HepG2 (cell line): ENCODE results near the gene AURKA. TPM values are rescaled to one million over a fixed set of nuclear protein-coding genes. Genes with fewer than 3 reads are reported as not detected.
A peak's percentile ranks its signal among the peaks of the same experiment; 100 is the strongest.

Experiments used
- CREB1 ChIP-seq, 2 experiments: fragments of 450-650 bp in 1 of 2; IDR thresholded peaks; 2 replicates each; pipeline ENCODE4 v1.6.1; 2016 to 2017; ENCODE audit warnings: control low read depth in 1 of 2, mild to moderate bottlenecking in 1 of 2, missing compliant biosample characterization in 1 of 2, missing genetic modification characterization in 1 of 2
- DNMT1 ChIP-seq: sonication (generic); formaldehyde crosslinking; IDR thresholded peaks from 2 replicates; pipeline ENCODE4 v1.5.1; 2020; ENCODE audit warnings: mild to moderate bottlenecking, missing genetic modification reagents
- ETV5 ChIP-seq: IDR thresholded peaks from 2 replicates; pipeline ENCODE4 v1.6.1; 2018; ENCODE audit warnings: missing biosample characterization, missing genetic modification reagents, inconsistent platforms, borderline replicate concordance
- FOSL2 ChIP-seq: sonication (generic); formaldehyde crosslinking; IDR thresholded peaks from 2 replicates; pipeline ENCODE4 v1.4.0; 2020; ENCODE audit warnings: missing genetic modification reagents
- GLI4 ChIP-seq: sonication (generic); formaldehyde crosslinking; IDR thresholded peaks from 2 replicates; pipeline ENCODE4 v1.5.1; 2020; ENCODE audit warnings: missing genetic modification reagents, mild to moderate bottlenecking, moderate library complexity, borderline replicate concordance
- HNF4G ChIP-seq, 2 experiments: sonication (generic) in 1 of 2; formaldehyde crosslinking in 1 of 2; IDR thresholded peaks; 2 replicates each; pipeline versions ENCODE4 v1.4.0 to v1.6.1; 2011 to 2020; ENCODE audit warnings: borderline replicate concordance in 2 of 2, low read depth in 2 of 2, mild to moderate bottlenecking in 2 of 2, low read length in 1 of 2, missing genetic modification reagents in 1 of 2, moderate library complexity in 1 of 2
- MIXL1 ChIP-seq: IDR thresholded peaks from 2 replicates; pipeline ENCODE4 v1.6.1; 2016
- NFIB ChIP-seq: sonication (generic); formaldehyde crosslinking; IDR thresholded peaks from 2 replicates; pipeline ENCODE4 v1.9.0; 2021; ENCODE audit warnings: missing genetic modification reagents, mild to moderate bottlenecking, borderline replicate concordance
- NFYC ChIP-seq: IDR thresholded peaks from 2 replicates; pipeline ENCODE4 v1.6.1; 2016; ENCODE audit warnings: missing genetic modification reagents, missing compliant biosample characterization
- NR2F1 ChIP-seq, 2 experiments: fragments of 450-650 bp in 1 of 2; formaldehyde crosslinking in 1 of 2; IDR thresholded peaks; 2 replicates each; pipeline versions ENCODE4 v1.5.0 to v1.6.1; 2016 to 2020; ENCODE audit warnings: mild to moderate bottlenecking in 1 of 2, missing compliant biosample characterization in 1 of 2, missing genetic modification reagents in 1 of 2, moderate library complexity in 1 of 2
- NR2F6 ChIP-seq, 2 experiments: IDR thresholded peaks; 2 replicates each; pipeline ENCODE4 v1.6.1; 2016; ENCODE audit warnings: antibody characterized with exemption in 1 of 2, mild to moderate bottlenecking in 1 of 2
- RARA ChIP-seq: IDR thresholded peaks from 2 replicates; pipeline ENCODE4 v1.6.1; 2016; ENCODE audit warnings: missing genetic modification reagents, missing compliant biosample characterization
- SAP130 ChIP-seq: IDR thresholded peaks from 2 replicates; pipeline ENCODE4 v1.6.1; 2016; ENCODE audit warnings: low read depth
- TCF7 ChIP-seq: sonication (generic); IDR thresholded peaks from 2 replicates; pipeline ENCODE4 v1.6.1; 2016; ENCODE audit warnings: antibody characterized with exemption, low read depth
- ZNF570 ChIP-seq: sonication (generic); formaldehyde crosslinking; IDR thresholded peaks from 2 replicates; pipeline ENCODE4 v1.4.0; 2020; ENCODE audit warnings: mild to moderate bottlenecking, missing genetic modification reagents, borderline replicate concordance
- polyA plus RNA-seq, 8 experiments: library from polyadenylated mRNA; depleted of rRNA in 3 of 8; stranded (reverse) in 7 of 8; unstranded in 1 of 8; fragments of >200 nt; fragmentation: Illumina TruSeq in 4 of 8; extraction: Trizol in 4 of 8; gene quantifications; 2 replicates each; pipeline versions ENCODE4 v1.2.1 to v1.2.3, GENCODE V29; 2011 to 2016; ENCODE audit warnings: low read depth in 4 of 8, missing spikeins in 1 of 8, mixed read lengths in 1 of 8; ENCODE audit not compliant: insufficient read depth in 1 of 8
- total RNA-seq, 5 experiments: library from RNA; depleted of rRNA; stranded (reverse); fragments of >200 nt; fragmentation: Illumina TruSeq; extraction: Trizol; gene quantifications; 2 replicates each; pipeline ENCODE4 v1.2.3, GENCODE V29; 2016; ENCODE audit warnings: low read depth in 1 of 5
- TF ChIP-seq, protein P1 (sequence below): sonication (generic); formaldehyde crosslinking; IDR thresholded peaks from 2 replicates; pipeline ENCODE4 v1.5.0; 2020; ENCODE audit warnings: mild to moderate bottlenecking, missing genetic modification reagents, moderate library complexity
- TF ChIP-seq, protein P2 (sequence below): sonication (generic); formaldehyde crosslinking; conservative IDR thresholded peaks from 2 replicates; pipeline ENCODE4 v1.4.0; 2020; ENCODE audit warnings: missing genetic modification reagents
- TF ChIP-seq, protein P3 (sequence below): IDR thresholded peaks from 2 replicates; pipeline ENCODE4 v1.4.0; 2020; ENCODE audit warnings: mild to moderate bottlenecking, missing genetic modification reagents

The AURKA gene
- total and polyA plus RNA-seq, 2 of the 13 experiments (the other 11 are each of a cell fraction or from before 2014, with no cell fraction given): 96.4 to 224 TPM

DNA sequence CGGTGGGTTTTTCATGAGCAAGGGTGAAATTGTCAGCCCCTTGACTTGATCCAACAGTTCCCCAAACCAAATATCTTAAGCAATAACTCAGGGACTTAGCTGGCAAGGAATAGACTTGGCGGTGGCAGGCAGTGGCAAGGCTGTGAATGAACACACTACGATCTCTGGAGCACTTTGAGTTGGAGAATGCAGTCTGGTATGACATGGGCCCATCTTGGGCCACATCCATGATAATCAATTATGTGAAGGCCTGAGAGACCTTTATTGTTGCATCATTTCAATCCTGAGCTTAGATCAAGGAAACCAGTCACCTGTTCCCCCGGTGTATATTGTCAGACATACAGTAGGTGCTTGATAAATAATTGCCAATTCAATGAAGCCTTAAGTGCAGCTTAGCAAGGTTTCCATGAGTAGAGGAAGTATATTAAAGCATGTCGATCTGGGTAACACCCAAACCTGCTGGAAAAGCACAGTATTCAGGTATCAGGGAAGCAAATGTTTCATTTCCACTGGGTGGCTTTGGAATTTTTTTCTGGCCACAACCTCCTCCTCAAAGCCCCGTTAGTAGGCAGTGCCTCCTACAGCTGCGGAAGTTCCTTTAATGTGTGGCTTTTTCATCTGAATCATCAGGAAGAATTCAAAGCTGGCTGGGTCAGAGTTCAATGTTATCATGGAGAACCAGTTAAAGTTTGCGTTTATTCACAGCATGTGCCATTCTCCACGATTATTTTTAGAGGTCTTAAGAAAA, 30.2 kb upstream of the AURKA start (continued):
- TF ChIP-seq, protein P1, sequence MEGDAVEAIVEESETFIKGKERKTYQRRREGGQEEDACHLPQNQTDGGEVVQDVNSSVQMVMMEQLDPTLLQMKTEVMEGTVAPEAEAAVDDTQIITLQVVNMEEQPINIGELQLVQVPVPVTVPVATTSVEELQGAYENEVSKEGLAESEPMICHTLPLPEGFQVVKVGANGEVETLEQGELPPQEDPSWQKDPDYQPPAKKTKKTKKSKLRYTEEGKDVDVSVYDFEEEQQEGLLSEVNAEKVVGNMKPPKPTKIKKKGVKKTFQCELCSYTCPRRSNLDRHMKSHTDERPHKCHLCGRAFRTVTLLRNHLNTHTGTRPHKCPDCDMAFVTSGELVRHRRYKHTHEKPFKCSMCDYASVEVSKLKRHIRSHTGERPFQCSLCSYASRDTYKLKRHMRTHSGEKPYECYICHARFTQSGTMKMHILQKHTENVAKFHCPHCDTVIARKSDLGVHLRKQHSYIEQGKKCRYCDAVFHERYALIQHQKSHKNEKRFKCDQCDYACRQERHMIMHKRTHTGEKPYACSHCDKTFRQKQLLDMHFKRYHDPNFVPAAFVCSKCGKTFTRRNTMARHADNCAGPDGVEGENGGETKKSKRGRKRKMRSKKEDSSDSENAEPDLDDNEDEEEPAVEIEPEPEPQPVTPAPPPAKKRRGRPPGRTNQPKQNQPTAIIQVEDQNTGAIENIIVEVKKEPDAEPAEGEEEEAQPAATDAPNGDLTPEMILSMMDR (CRISPR knock-in tag): peak; percentile 27
- TF ChIP-seq ZNF570 (CRISPR knock-in tag): 0 out of 2 replicates have a peak, but pooled peaks have one; percentile 34
- no peak for TF ChIP-seq NFYC (CRISPR knock-in tag)
- peak; percentile 31; the same call in 1 of the 2 replicates for TF ChIP-seq NR2F6 (IDR thresholded peaks at IDR 0.05)
- TF ChIP-seq NR2F6 (CRISPR knock-in tag; IDR thresholded peaks at IDR 0.05): peak; percentile 63; the same call in 1 of the 2 replicates
- 0 out of 2 replicates have a peak, but pooled peaks have one; percentile 40 for TF ChIP-seq GLI4 (CRISPR knock-in tag)
- TF ChIP-seq, protein P2, sequence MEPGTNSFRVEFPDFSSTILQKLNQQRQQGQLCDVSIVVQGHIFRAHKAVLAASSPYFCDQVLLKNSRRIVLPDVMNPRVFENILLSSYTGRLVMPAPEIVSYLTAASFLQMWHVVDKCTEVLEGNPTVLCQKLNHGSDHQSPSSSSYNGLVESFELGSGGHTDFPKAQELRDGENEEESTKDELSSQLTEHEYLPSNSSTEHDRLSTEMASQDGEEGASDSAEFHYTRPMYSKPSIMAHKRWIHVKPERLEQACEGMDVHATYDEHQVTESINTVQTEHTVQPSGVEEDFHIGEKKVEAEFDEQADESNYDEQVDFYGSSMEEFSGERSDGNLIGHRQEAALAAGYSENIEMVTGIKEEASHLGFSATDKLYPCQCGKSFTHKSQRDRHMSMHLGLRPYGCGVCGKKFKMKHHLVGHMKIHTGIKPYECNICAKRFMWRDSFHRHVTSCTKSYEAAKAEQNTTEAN (CRISPR knock-in tag): no peak
- TF ChIP-seq RARA (CRISPR knock-in tag): peak; percentile 39; the same call in 1 of the 2 replicates
- TF ChIP-seq, protein P3, sequence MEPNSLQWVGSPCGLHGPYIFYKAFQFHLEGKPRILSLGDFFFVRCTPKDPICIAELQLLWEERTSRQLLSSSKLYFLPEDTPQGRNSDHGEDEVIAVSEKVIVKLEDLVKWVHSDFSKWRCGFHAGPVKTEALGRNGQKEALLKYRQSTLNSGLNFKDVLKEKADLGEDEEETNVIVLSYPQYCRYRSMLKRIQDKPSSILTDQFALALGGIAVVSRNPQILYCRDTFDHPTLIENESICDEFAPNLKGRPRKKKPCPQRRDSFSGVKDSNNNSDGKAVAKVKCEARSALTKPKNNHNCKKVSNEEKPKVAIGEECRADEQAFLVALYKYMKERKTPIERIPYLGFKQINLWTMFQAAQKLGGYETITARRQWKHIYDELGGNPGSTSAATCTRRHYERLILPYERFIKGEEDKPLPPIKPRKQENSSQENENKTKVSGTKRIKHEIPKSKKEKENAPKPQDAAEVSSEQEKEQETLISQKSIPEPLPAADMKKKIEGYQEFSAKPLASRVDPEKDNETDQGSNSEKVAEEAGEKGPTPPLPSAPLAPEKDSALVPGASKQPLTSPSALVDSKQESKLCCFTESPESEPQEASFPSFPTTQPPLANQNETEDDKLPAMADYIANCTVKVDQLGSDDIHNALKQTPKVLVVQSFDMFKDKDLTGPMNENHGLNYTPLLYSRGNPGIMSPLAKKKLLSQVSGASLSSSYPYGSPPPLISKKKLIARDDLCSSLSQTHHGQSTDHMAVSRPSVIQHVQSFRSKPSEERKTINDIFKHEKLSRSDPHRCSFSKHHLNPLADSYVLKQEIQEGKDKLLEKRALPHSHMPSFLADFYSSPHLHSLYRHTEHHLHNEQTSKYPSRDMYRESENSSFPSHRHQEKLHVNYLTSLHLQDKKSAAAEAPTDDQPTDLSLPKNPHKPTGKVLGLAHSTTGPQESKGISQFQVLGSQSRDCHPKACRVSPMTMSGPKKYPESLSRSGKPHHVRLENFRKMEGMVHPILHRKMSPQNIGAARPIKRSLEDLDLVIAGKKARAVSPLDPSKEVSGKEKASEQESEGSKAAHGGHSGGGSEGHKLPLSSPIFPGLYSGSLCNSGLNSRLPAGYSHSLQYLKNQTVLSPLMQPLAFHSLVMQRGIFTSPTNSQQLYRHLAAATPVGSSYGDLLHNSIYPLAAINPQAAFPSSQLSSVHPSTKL (CRISPR knock-in tag): peak; percentile 59; the same call in 1 of the 2 replicates
- no peak for TF ChIP-seq HNF4G (IDR thresholded peaks at IDR 0.05; ENCODE audit: borderline replicate concordance, low read depth, low read length)
- TF ChIP-seq HNF4G (CRISPR knock-in tag; IDR thresholded peaks at IDR 0.05; ENCODE audit: borderline replicate concordance, low read depth): no peak
- peak in 1 of 2 experiments; percentile 71; a peak in 2 of 4 replicates for TF ChIP-seq NR2F1 (CRISPR knock-in tag; IDR thresholded peaks at IDR 0.05)
- TF ChIP-seq FOSL2 (CRISPR knock-in tag): peak; percentile 72
- no peak for TF ChIP-seq DNMT1 (CRISPR knock-in tag)
- no peak for TF ChIP-seq NFIB (CRISPR knock-in tag)
- TF ChIP-seq MIXL1 (CRISPR knock-in tag): 0 out of 2 replicates have a peak, but pooled peaks have one; percentile 35
- TF ChIP-seq ETV5 (CRISPR knock-in tag): peak; percentile 65; the same call in 1 of the 2 replicates
- no peak for TF ChIP-seq CREB1 (IDR thresholded peaks at IDR 0.05)
- 0 out of 2 replicates have a peak, but pooled peaks have one; percentile 22 for TF ChIP-seq CREB1 (CRISPR knock-in tag; IDR thresholded peaks at IDR 0.05)
- TF ChIP-seq TCF7: peak; percentile 74
- TF ChIP-seq SAP130 (CRISPR knock-in tag): peak; percentile 30; the same call in 1 of the 2 replicates
